Retinal pigment epithelial cell (primary cell): ENCODE data around the gene SPIN4.
"Not testable (repeated sequence)": the region's sequence is repeated elsewhere in the genome, so short reads cannot be mapped to it uniquely, and the experiment has no call there.

Experiments used
- DNase-seq: peaks from one replicate; pipeline ENCODE4 v3.0.0-alpha.2; 2010; ENCODE audit warnings: low read depth
- H3K4me3 ChIP-seq: 2 replicates; pipeline ENCODE4 v1.5.1; 2011; ENCODE audit warnings: mild to moderate bottlenecking, low read length, control low read depth, moderate library complexity
- TF ChIP-seq, protein P1 (sequence below): conservative IDR thresholded peaks from 2 replicates; pipeline ENCODE4 v1.5.1; 2011; ENCODE audit warnings: low read depth, low read length, control low read depth, inconsistent platforms

SPIN4 gene

DNA sequence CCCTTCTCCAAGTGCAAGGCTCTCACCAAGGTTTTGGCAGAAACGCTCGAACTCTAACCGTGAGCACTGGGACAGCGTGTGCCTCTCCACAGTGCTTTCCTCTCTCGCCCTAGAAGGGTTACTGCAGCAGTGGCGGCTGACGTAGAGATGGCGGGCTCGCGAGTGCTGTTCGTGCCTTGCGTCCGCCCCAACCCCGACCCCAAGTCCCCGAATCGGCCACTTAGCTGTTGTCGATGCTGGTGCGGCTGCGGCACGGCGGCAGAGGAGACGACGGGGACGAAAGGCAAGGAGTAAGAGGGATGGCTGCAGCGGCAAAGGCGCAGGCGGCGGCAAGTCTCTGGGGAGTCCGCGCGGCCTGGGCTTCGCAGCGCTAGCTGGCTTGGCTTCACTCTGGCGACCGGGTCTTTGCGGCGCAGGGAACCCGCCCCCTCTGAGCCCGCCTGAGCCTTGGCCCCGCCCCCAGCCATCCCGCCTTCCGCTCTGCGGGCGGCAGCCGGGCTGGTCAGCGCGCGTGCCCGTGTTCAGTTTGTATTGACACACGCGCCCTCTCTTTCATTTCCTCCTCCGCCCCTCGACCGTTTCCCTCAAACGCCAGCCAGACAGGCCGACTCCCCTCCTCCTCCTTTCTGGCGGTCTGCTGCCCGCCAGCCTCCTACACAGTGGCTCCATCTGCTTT, at the start of gene SPIN4:
SPIN4 (minus strand) TSS at position 392 of the 676 bp plus-strand sequence. CDS start 513 bp downstream, outside the sequence.
- H3K4me3 ChIP-seq = peak within 1 kb of the TSS; percentile 64
- DNase-seq = peak; percentile 35
- TF ChIP-seq, protein P1, sequence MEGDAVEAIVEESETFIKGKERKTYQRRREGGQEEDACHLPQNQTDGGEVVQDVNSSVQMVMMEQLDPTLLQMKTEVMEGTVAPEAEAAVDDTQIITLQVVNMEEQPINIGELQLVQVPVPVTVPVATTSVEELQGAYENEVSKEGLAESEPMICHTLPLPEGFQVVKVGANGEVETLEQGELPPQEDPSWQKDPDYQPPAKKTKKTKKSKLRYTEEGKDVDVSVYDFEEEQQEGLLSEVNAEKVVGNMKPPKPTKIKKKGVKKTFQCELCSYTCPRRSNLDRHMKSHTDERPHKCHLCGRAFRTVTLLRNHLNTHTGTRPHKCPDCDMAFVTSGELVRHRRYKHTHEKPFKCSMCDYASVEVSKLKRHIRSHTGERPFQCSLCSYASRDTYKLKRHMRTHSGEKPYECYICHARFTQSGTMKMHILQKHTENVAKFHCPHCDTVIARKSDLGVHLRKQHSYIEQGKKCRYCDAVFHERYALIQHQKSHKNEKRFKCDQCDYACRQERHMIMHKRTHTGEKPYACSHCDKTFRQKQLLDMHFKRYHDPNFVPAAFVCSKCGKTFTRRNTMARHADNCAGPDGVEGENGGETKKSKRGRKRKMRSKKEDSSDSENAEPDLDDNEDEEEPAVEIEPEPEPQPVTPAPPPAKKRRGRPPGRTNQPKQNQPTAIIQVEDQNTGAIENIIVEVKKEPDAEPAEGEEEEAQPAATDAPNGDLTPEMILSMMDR = no peak

DNA sequence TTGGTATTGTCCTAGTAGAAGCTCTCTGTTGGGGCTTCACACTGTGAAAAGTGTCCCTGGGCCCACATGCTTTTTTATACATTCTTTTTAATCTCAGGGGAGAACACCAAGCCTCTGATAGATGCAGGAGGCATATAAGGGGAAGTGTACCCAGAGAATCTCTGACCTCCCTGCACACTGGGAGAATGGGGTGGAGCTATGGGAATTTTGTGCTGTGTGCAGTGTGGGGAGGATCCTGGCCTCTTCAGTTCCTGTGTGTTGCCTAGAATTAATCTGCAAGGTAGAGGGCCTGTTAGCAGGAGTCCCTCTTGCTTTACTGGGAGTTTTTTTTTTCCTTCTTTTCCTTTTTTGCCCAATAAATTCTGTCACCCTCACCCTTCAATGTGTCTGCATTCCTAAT, 49.2 kb upstream of the SPIN4 start:
- DNase-seq = no peak
- TF ChIP-seq, protein P1 = no peak
- H3K4me3 ChIP-seq = no peak overlapping the region

DNA sequence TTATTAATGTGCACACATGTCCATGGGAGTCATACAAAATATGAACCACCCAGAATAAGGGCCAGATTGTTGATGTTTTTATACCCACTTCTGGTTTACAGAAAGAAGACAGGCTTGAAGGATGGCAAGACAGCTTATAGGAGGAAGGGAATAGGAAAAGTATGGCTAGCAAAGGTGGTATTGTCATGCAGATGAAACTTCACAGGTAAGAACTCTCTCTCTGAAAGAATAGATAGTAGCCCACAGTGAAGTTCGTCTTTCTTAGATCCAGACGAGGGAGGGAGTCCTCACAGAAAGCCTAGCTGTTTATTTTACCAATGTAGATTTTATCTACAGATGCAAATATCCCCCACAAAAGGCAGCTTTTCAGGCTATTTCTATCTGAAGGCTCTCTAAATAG, 43.7 kb upstream of the SPIN4 start:
- DNase-seq = no peak
- TF ChIP-seq, protein P1 = no peak

DNA sequence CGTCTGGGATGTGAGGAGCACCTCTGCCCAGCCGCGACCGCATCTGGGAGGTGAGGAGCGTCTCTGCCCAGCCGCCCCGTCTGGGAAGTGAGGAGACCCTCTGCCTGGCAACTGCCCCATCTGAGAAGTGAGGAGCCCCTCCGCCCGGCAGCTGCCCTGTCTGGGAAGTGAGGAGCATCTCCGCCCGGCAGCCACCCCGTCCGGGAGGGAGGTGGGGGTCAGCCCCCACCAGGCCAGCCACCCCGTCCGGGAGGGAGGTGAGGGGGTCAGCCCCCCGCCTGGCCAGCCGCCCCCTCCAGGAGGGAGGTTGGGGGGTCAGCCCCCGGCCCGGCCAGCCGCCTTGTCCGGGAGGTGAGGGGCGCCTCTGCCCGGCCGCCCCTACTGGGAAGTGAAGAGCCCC, 42.0 kb upstream of the SPIN4 start:
- DNase-seq, H3K4me3 ChIP-seq: not testable (repeated sequence)

More for the DNA sequence above, 43.7 kb upstream of the SPIN4 start:
- no peak overlapping the region for H3K4me3 ChIP-seq

DNA sequence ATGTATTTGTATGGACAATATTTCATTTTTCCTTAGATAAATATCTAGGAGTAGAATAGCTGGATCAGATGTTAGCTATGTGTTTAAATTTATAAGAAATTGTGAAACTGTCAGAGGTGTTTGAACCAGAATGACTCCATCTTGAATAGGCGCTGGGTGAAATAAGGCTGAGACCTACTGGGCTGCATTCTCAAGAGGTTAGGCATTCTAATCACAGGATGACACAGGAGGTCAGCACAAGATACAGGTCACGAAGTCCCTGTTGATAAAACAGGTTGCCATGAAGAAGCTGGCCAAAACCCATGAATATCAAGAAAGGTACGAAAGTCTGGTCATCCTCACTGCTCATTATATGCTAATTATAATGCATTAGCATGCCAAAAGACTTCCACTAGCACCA, 36.3 kb upstream of the SPIN4 start:
- TF ChIP-seq, protein P1 = no peak
- no peak for DNase-seq
- no peak overlapping the region for H3K4me3 ChIP-seq

DNA sequence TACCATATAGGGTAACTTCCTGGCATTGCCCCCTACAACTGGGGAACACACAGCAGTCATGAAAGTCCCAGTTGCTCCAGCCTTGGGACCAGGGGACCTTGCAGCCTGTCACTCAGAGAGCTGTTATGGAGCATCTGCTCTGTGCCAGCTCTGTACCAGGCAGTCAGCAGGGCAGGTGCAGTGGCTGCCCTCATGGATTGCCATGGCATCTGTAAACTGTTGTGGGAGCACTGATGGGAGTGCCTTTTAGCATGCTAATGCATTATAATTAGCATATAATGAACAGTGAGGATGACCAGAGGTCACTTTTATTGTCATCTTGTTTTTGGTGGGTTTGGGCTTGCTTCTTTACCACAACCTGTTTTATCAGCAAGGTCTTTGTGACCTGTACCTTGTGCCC, 33.1 kb upstream of the SPIN4 start:
- H3K4me3 ChIP-seq, DNase-seq: not testable (repeated sequence)

DNA sequence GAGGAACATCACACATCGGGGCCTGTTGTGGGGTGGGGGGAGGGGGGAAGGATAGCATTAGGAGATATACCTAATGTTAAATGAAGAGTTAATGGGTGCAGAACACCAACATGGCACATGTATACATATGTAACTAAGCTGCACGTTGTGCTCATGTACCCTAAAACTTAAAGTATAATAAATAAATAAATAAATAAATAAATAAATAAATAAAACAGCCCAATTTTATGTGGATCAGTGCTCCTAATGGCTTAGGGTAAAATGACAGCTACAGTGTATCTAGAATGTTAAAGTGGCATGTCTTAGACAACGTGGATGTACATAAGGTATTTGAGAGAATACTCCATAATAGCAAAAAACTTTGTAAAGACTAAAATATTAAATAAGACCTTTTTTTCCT, 21.9 kb upstream of the SPIN4 start:
- H3K4me3 ChIP-seq, DNase-seq: not testable (repeated sequence)

DNA sequence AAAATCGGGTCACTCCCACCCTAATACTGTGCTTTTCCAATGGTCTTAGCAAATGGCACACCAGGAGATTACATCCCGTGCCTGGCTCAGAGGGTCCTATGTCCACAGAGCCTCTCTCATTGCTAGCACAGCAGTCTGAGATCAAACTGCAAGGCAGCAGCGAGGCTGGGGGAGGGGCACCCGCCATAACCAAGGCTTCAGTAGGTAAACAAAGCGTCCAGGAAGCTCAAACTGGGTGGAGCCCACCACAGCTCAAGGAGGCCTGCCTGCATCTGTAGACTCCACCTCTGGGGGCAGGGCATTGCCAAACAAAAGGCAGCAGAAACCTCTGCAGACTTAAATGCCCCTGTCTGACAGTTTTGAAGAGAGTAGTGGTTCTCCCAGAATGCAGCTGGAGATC, 16.6 kb upstream of the SPIN4 start:
- not testable (repeated sequence) for H3K4me3 ChIP-seq, DNase-seq

DNA sequence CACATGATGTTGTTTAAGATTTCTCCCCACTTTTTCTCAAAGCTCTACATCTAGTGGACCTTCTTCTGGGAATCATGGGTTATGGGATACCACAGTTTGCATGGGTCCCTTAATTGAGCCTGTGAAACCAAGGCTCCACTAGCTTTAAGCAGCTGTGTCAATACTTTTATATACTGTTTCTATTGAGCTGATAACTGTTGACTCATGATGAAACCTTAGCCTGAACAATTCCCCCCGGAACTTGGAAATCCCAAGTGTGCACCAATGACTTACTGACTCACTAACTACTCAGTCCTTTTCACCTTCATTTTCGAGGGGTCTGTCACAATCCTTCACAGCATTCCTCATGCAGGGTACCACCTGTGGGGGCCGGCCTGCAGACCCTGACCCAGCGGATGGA, 12.7 kb upstream of the SPIN4 start:
- no peak for DNase-seq
- TF ChIP-seq, protein P1 = no peak
- no peak overlapping the region for H3K4me3 ChIP-seq
